Measurements from ENCODE around the gene TMEM52. TPM values are rescaled to one million over a fixed set of nuclear protein-coding genes. Genes with fewer than 3 reads are reported as not detected.
"Not testable (repeated sequence)": the region's sequence is repeated elsewhere in the genome, so short reads cannot be mapped to it uniquely, and the experiment has no call there.

TMEM52 gene
- total and polyA plus RNA-seq, 10 donors, result 0.35 to 4.7 (median 1.7) TPM; not detected in 1

DNA sequence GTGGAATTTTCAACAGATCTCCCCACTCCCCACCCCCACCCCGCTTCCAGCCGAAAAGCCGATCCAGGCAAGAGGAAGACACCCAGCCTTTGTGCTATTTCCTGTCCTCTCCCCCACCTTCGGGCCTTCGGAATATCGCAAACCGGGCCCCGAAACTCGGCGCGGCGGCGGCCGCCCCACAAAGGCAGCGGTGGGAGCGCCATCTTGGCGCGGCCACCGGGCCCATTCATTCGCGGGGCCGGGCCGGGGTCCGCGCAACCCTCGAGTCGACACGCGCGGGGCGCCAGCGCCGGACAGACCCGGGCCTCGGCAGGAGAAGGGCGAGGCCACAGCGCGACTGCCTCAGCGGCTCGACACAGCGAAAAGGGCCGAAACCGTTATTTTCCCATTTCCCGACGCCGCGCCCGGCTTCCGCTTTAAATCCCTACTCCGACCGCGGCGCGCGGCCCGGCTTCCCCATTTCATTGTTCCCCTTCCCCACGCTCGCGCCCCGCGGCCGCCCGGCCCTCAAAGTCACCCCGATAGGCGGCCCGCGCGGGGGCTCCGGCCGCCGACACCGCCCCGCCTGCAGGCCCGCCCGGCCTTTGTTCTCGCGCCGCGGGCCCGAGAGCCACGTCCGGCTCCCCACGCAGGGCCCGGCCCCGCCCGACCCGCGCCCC is 29.1 kb downstream of the TMEM52 start:
- 0 to 1% (median 0%) methylated on average over 46 to 88 of the region's 88 CpGs for WGBS, 5 donors
- Histone ChIP-seq H3K36me3 (peaks cover 0 to 2% (median 0%) of the 10 kb centered on the region in 6 donors), H3K27me3 (replicated peaks in 1 of 7) (no peaks in the 10 kb centered on the region), H3K27ac (peak overlapping the region; percentile 85 to 99 (median 96)), H3K4me3 (peak overlapping the region; percentile 72 to 99 (median 96)), H3K9me3 (no peaks in the 10 kb centered on the region), H3K4me1 (peaks cover 56 to 88% (median 76%) of the 10 kb centered on the region in 6 donors)
- peak; percentile 95 for DNase-seq
- intact Hi-C loops (cut with DNase I; ENCODE audit: low total_unique reads), result loop anchor here (10.0 kb wide), 2 partner anchors 85 to 105 kb away; no protein-coding TSS in a partner anchor
- TF ChIP-seq POLR2A (IDR thresholded peaks at IDR 0.05) (no peak), POLR2AphosphoS5 (IDR thresholded peaks at IDR 0.05) (peak; percentile 49 to 79 (median 58))
- TF ChIP-seq, protein P1, sequence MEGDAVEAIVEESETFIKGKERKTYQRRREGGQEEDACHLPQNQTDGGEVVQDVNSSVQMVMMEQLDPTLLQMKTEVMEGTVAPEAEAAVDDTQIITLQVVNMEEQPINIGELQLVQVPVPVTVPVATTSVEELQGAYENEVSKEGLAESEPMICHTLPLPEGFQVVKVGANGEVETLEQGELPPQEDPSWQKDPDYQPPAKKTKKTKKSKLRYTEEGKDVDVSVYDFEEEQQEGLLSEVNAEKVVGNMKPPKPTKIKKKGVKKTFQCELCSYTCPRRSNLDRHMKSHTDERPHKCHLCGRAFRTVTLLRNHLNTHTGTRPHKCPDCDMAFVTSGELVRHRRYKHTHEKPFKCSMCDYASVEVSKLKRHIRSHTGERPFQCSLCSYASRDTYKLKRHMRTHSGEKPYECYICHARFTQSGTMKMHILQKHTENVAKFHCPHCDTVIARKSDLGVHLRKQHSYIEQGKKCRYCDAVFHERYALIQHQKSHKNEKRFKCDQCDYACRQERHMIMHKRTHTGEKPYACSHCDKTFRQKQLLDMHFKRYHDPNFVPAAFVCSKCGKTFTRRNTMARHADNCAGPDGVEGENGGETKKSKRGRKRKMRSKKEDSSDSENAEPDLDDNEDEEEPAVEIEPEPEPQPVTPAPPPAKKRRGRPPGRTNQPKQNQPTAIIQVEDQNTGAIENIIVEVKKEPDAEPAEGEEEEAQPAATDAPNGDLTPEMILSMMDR (IDR thresholded peaks at IDR 0.05 in 8 of 11, conservative IDR thresholded peaks at IDR 0.05 in 3 of 11), result no peak

DNA sequence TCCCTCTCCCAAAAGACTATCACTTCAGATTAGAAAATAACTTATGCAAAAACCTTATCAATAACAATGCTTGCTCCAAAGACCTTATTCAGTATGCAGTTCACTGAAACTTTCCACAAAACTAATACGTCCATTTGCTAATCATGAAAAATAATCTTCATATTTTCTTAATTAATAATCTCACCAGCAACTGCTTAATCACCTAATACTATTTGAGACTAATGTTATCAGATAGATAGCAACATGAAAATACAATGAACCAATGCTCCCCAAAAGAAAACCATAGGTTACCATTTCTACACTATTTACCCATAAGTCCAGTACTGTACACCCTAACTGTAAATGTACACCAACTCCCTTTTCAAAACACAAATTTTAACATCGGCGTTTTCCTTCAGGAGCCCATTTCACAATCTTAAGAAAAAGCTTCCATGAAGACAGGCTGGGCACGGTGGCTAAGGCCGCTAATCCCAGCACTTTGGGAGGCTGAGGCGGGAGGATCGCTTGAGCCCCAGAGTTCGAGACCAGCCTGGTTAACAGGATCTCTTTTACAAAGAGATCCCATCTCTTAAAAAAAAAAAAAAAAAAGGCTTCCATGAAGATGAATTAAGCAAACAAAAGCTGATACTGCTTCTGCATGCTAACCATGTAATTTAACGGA is 29.9 kb downstream of the TMEM52 start:
- peak; percentile 60 for DNase-seq
- 7 to 15% (median 8%) methylated on average over 9 of the region's 9 CpGs for WGBS, 5 donors
- Histone ChIP-seq H3K4me3 (peak overlapping the region; percentile 72 to 99 (median 96)), H3K4me1 (peaks cover 54 to 88% (median 75%) of the 10 kb centered on the region in 6 donors), H3K27ac (peak overlapping the region; percentile 85 to 99 (median 96)), H3K36me3 (peaks cover 0 to 9% (median 0%) of the 10 kb centered on the region in 6 donors), H3K9me3 (no peaks in the 10 kb centered on the region), H3K27me3 (replicated peaks in 1 of 7) (no peaks in the 10 kb centered on the region)
- intact Hi-C loops (cut with DNase I; ENCODE audit: low total_unique reads), result loop anchor here (10.0 kb wide), 1 partner anchor 84 kb away; no protein-coding TSS in a partner anchor
- TF ChIP-seq POLR2AphosphoS5 (IDR thresholded peaks at IDR 0.05) (no peak), POLR2A (IDR thresholded peaks at IDR 0.05) (no peak)
- TF ChIP-seq, protein P1 (IDR thresholded peaks at IDR 0.05 in 8 of 11, conservative IDR thresholded peaks at IDR 0.05 in 3 of 11), result no peak

DNA sequence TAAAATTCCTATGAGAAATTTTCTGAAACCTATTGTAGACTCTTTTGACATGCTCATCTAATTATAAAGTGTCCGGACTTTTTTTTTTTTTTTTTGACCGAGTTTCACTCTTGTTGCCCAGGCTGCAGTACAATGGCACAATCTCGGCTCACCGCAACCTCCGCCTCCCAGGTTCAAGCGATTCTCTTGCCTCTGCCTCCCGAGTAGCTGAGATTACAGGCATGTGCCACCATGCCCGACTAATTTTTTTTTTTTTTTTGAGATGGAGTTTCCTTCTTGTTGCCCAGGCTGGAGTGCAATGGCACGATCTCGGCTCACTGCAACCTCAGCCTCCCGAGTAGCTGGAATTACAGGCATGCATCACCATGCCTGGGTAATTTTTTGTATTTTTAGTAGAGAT is 35.2 kb downstream of the TMEM52 start:
- Histone ChIP-seq H3K27ac (peak overlapping the region in 5 of 8 donors; percentile 30 to 61 (median 44)), H3K4me1 (peaks cover 75 to 100% (median 98%) of the 10 kb centered on the region in 6 donors), H3K36me3 (peaks cover 0 to 24% (median 3%) of the 10 kb centered on the region in 6 donors)
- H3K4me3 ChIP-seq; H3K27me3 ChIP-seq (replicated peaks in 1 of 7); H3K9me3 ChIP-seq: not testable (repeated sequence)
- WGBS, 5 donors, result 63 to 70% (median 69%) methylated on average over 11 of the region's 11 CpGs
- DNase-seq, result peak; percentile 12
- intact Hi-C loops (cut with DNase I; ENCODE audit: low total_unique reads), result loop anchor here (10.0 kb wide), 1 partner anchor 79 kb away; no protein-coding TSS in a partner anchor

DNA sequence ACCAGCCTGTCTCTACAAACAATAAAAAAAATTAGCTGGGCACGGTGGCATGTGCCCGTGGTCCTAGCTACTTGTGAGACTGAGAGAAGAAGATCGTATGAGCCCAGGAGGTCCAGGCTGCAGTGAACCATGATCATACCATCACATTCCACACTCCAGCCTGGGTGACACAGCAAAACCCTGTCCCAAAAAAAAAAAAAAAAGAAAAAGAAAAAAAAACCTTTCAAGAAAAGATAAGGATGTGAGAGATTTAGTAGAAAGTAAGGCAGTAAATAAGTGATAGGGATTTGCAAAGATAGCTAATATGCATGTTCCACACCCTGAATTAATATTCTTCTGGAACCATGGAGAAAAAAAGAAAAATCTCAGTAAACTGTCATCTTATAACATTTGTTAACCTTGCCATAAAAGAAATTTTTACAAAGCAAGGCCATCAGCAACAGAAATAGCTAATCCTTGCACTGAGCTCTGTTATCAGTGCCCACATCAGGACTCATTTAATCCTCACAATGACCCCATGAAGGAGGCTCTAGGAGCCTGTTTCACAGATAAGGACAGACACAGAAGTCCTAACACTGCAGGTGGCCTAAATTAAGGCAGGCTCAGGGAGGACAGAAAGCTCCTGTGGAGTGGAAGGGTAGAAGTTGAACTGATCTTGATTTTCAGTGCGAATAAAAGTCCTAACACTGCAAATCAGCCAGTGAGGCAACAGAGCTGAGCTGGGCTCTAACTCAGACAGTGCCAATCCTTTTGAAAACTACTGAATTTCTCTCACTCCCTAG is 35.8 kb downstream of the TMEM52 start:
- 33 to 64% (median 42%) methylated on average over 4 of the region's 4 CpGs for WGBS, 5 donors

More for the DNA sequence above, 35.8 kb downstream of the TMEM52 start:
- no peak for DNase-seq
- Histone ChIP-seq H3K4me1 (peaks cover 74 to 100% (median 98%) of the 10 kb centered on the region in 6 donors), H3K9me3 (no peaks in the 10 kb centered on the region), H3K27me3 (replicated peaks in 1 of 7) (no peaks in the 10 kb centered on the region), H3K4me3 (no peak overlapping the region), H3K27ac (peak overlapping the region in 5 of 8 donors; percentile 30 to 61 (median 44)), H3K36me3 (peaks cover 0 to 30% (median 4%) of the 10 kb centered on the region in 6 donors)
- TF ChIP-seq, protein P1 (IDR thresholded peaks at IDR 0.05 in 8 of 11, conservative IDR thresholded peaks at IDR 0.05 in 3 of 11), result no peak
- TF ChIP-seq POLR2A (IDR thresholded peaks at IDR 0.05) (no peak), POLR2AphosphoS5 (IDR thresholded peaks at IDR 0.05) (no peak)
- intact Hi-C loops (cut with DNase I; ENCODE audit: low total_unique reads), result loop anchor here (10.0 kb wide), 1 partner anchor 78 kb away; no protein-coding TSS in a partner anchor

Measured in spleen (tissue), 11 donors.